GM13977 (cell line): ENCODE data around the gene RPL10L.

Experiments used
- DNase-seq: peaks from one replicate; pipeline ENCODE4 v3.0.0; 2012; ENCODE audit warnings: low spot score
- CTCF ChIP-seq: IDR thresholded peaks from 2 replicates; pipeline ENCODE4 v1.5.1; 2012; ENCODE audit warnings: mild to moderate bottlenecking, control low read depth; ENCODE audit not compliant: insufficient read depth; ENCODE audit errors: extremely low read depth, missing control alignments
- in situ Hi-C: fragments of 300-500 bp; cut with MboI; formaldehyde crosslinking; loops from one replicate; pipeline ENCODE4 v1.12.0; 2022; ENCODE audit warnings: low sequenced_read_pairs, low pct_unique_long_range_greater_than_20kb, mixed read lengths, inconsistent platforms; ENCODE audit not compliant: unreplicated experiment

RPL10L gene

GRCh38 chr14:46651526-46652144, at the start of gene RPL10L:
RPL10L (minus strand) TSS chr14:46651781; CDS start chr14:46651736, 45 bp downstream.
- TF ChIP-seq CTCF, result no peak
- DNase-seq, result no peak
- in situ Hi-C loops, result no loop called here

- in situ Hi-C loops, result no loop called here
- no peak for DNase-seq
These were observed 40.2 kb upstream of the RPL10L start for GRCh38 chr14:46691819-46692218.

GRCh38 chr14:46686652-46687051, 35.1 kb upstream of the RPL10L start:
- no peak for TF ChIP-seq CTCF
- no peak for DNase-seq
- in situ Hi-C loops, result no loop called here

More at GRCh38 chr14:46691819-46692218, 40.2 kb upstream of the RPL10L start:
- no peak for TF ChIP-seq CTCF

- in situ Hi-C loops, result no loop called here
- DNase-seq, result no peak
These were observed 20.5 kb upstream of the RPL10L start for GRCh38 chr14:46672128-46672527.

GRCh38 chr14:46663382-46663781, 11.8 kb upstream of the RPL10L start:
- in situ Hi-C loops, result no loop called here
- DNase-seq, result no peak
- no peak for TF ChIP-seq CTCF

More at GRCh38 chr14:46672128-46672527, 20.5 kb upstream of the RPL10L start:
- TF ChIP-seq CTCF, result no peak

- no peak for DNase-seq
- in situ Hi-C loops, result no loop called here
- peak; percentile 14 for TF ChIP-seq CTCF
These were observed 10.1 kb upstream of the RPL10L start for GRCh38 chr14:46661728-46662127.
